HepG2 (cell line): Measurements from ENCODE around the gene RCC1. TPM values are rescaled to one million over a fixed set of nuclear protein-coding genes. Genes with fewer than 3 reads are reported as not detected.
A peak's percentile ranks its signal among the peaks of the same experiment; 100 is the strongest.

Source experiments
- ATAC-seq: fragments of 200-7000 bp; cut with Tn5 transposase; 3 replicates; pipeline ENCODE4 v1.9.1; 2020; ENCODE audit warnings: mild to moderate bottlenecking, moderate library complexity
- BruUV-seq: library from RNA; stranded (reverse); fragments of 400-500 nt; replicated peaks from 2 replicates; lab custom pipeline; 2021; lab: Mats Ljungman, UMichigan
- CTCF ChIA-PET: fragments of 300-600 bp; formaldehyde crosslinking; extraction: SDS; loops from one replicate; lab custom pipeline; 2021; ENCODE audit warnings: low total read pairs, inconsistent platforms, low intra/inter-chr PET ratio; lab: Yijun Ruan, JAX
- POLR2A ChIA-PET: fragments of 350-600 bp; sonication (Branson Sonifier 250); formaldehyde crosslinking; loops from one replicate; lab custom pipeline; 2020; ENCODE audit warnings: antibody characterized with exemption, inconsistent platforms; lab: Yijun Ruan, JAX
- DNase-seq: peaks from one replicate; pipeline ENCODE4 v3.0.0-alpha.2; 2015; ENCODE audit warnings: low spot score
- FAIRE-seq: peaks from 3 replicates; lab custom pipeline; 2011; peaks lifted over from hg19 to GRCh38; lab: Jason Lieb, UNC
- H2AFZ ChIP-seq: one replicate; pipeline ENCODE4 v1.6.1; 2011; ENCODE audit warnings: low read length, inconsistent platforms
- H3K27ac ChIP-seq: fragments of 300-600 bp; 3 replicates; pipeline ENCODE4 v1.8.0; 2011; ENCODE audit warnings: mixed run types, mild to moderate bottlenecking, mixed read lengths, low read length, inconsistent platforms; ENCODE audit not compliant: insufficient read depth; ENCODE audit errors: extremely low read length
- H3K27me3 ChIP-seq, 2 experiments: fragments of 200-600 bp in 1 of 2; 2 replicates in 1 of 2; 3 replicates in 1 of 2; pipeline versions ENCODE4 v1.6.0 to v1.8.0; 2011; ENCODE audit warnings: low read length in 2 of 2, mild to moderate bottlenecking in 2 of 2, moderate library complexity in 2 of 2, inconsistent platforms in 1 of 2; ENCODE audit not compliant: insufficient read depth in 2 of 2, control insufficient read depth in 1 of 2
- H3K36me3 ChIP-seq, 2 experiments: fragments of 200-600 bp in 1 of 2; replicated peaks in 1 of 2; 2 replicates in 1 of 2; 3 replicates in 1 of 2; pipeline versions ENCODE4 v1.5.1 to v1.8.0; 2011; ENCODE audit warnings: low read length in 2 of 2, inconsistent platforms in 1 of 2; ENCODE audit not compliant: insufficient read depth in 2 of 2, control insufficient read depth in 1 of 2
- H3K4me1 ChIP-seq: 2 replicates; pipeline ENCODE4 v1.5.1; 2012; ENCODE audit warnings: low read length, inconsistent platforms; ENCODE audit not compliant: insufficient read depth
- H3K4me2 ChIP-seq: 2 replicates; pipeline ENCODE4 v1.6.0; 2011; ENCODE audit warnings: low read depth, low read length, inconsistent platforms
- H3K4me3 ChIP-seq, 3 experiments: fragments of 200-600 bp in 1 of 3; sonication (generic), shearing (Covaris generic) in 1 of 3; replicated peaks in 1 of 3; 2 replicates each; pipeline ENCODE4 v1.5.1; 2011 to 2016; ENCODE audit warnings: low read length in 3 of 3, inconsistent platforms in 2 of 3, low read depth in 2 of 3, mild to moderate bottlenecking in 2 of 3, control low read depth in 1 of 3, mixed read lengths in 1 of 3; ENCODE audit not compliant: insufficient read depth in 1 of 3
- H3K79me2 ChIP-seq: one replicate; pipeline ENCODE4 v1.6.1; 2011; ENCODE audit warnings: low read length, inconsistent platforms; ENCODE audit not compliant: insufficient read depth
- H3K9ac ChIP-seq: 2 replicates; pipeline ENCODE4 v1.6.0; 2011; ENCODE audit warnings: mild to moderate bottlenecking, low read depth, low read length, inconsistent platforms; ENCODE audit not compliant: insufficient read depth
- H3K9me3 ChIP-seq: 2 replicates; pipeline ENCODE4 v1.5.1; 2012; ENCODE audit warnings: mild to moderate bottlenecking, low read length
- H4K20me1 ChIP-seq: 2 replicates; pipeline ENCODE4 v1.6.0; 2011; ENCODE audit warnings: inconsistent platforms, mild to moderate bottlenecking, low read length, moderate library complexity; ENCODE audit not compliant: insufficient read depth
- CREB1 ChIP-seq, 2 experiments: fragments of 450-650 bp in 1 of 2; IDR thresholded peaks; 2 replicates each; pipeline ENCODE4 v1.6.1; 2016 to 2017; ENCODE audit warnings: control low read depth in 1 of 2, mild to moderate bottlenecking in 1 of 2, missing compliant biosample characterization in 1 of 2, missing genetic modification characterization in 1 of 2
- EP300 ChIP-seq, 3 experiments: sonication (generic) in 1 of 3; formaldehyde crosslinking in 1 of 3; IDR thresholded peaks; 2 replicates each; pipeline versions ENCODE4 v1.5.1 to v1.6.1; 2011 to 2020; ENCODE audit warnings: low read depth in 2 of 3, low read length in 2 of 3, borderline replicate concordance in 1 of 3, improper control_type of control experiment in 1 of 3, mild to moderate bottlenecking in 1 of 3, missing genetic modification reagents in 1 of 3, moderate library complexity in 1 of 3
- ISL2 ChIP-seq: sonication (generic); formaldehyde crosslinking; IDR thresholded peaks from 2 replicates; pipeline ENCODE4 v1.5.0; 2020; ENCODE audit warnings: missing genetic modification reagents
- JUNB ChIP-seq: sonication (generic); formaldehyde crosslinking; IDR thresholded peaks from 2 replicates; pipeline ENCODE4 v1.8.0; 2022; ENCODE audit warnings: missing genetic modification reagents, mild to moderate bottlenecking, borderline replicate concordance
- MAFF ChIP-seq: IDR thresholded peaks from 2 replicates; pipeline ENCODE4 v1.6.1; 2011; ENCODE audit warnings: low read depth, low read length, improper control_type of control experiment
- SAP130 ChIP-seq: IDR thresholded peaks from 2 replicates; pipeline ENCODE4 v1.6.1; 2016; ENCODE audit warnings: low read depth
- SOX5 ChIP-seq: IDR thresholded peaks from 2 replicates; pipeline ENCODE4 v1.6.1; 2016; ENCODE audit warnings: borderline replicate concordance
- ZFP90 ChIP-seq: sonication (generic); formaldehyde crosslinking; IDR thresholded peaks from 2 replicates; pipeline ENCODE4 v1.8.0; 2022; ENCODE audit warnings: missing genetic modification reagents, mild to moderate bottlenecking, inconsistent platforms, borderline replicate concordance
- ZNF331 ChIP-seq: sonication (generic); formaldehyde crosslinking; IDR thresholded peaks from 2 replicates; pipeline ENCODE4 v1.4.0; 2020; ENCODE audit warnings: missing genetic modification reagents
- ZNF335 ChIP-seq: sonication (generic); formaldehyde crosslinking; IDR thresholded peaks from 2 replicates; pipeline ENCODE4 v1.4.0; 2020; ENCODE audit warnings: missing genetic modification reagents
- ZNF367 ChIP-seq: sonication (generic); formaldehyde crosslinking; IDR thresholded peaks from 2 replicates; pipeline ENCODE4 v1.4.0; 2020; ENCODE audit warnings: missing genetic modification reagents, borderline replicate concordance
- ZNF570 ChIP-seq: sonication (generic); formaldehyde crosslinking; IDR thresholded peaks from 2 replicates; pipeline ENCODE4 v1.4.0; 2020; ENCODE audit warnings: mild to moderate bottlenecking, missing genetic modification reagents, borderline replicate concordance
- ZNF792 ChIP-seq: IDR thresholded peaks from 2 replicates; pipeline ENCODE4 v1.6.1; 2016
- WGBS: methylation state at CpG from one replicate; pipeline ENCODE4 v1.1.6; 2017; ENCODE audit warnings: low lambda C conversion rate; 5-methylcytosine and 5-hydroxymethylcytosine counted together
- in situ Hi-C: cut with HindIII; loops from 2 replicates; pipeline ENCODE4 v1.10.0; 2017; ENCODE audit warnings: low pct_unique_long_range_greater_than_20kb; ENCODE audit not compliant: extremely low pct_ligation_motif_present
- intact Hi-C: fragments of 100-400 bp; cut with micrococcal nuclease; formaldehyde crosslinking; loops from one replicate; pipeline ENCODE4 v1.10.0; 2022; ENCODE audit not compliant: unreplicated experiment
- polyA plus RNA-seq, 8 experiments: library from polyadenylated mRNA; depleted of rRNA in 3 of 8; stranded (reverse) in 7 of 8; unstranded in 1 of 8; fragments of >200 nt; fragmentation: Illumina TruSeq in 4 of 8; extraction: Trizol in 4 of 8; gene quantifications; 2 replicates each; pipeline versions ENCODE4 v1.2.1 to v1.2.3, GENCODE V29; 2011 to 2016; ENCODE audit warnings: low read depth in 4 of 8, missing spikeins in 1 of 8, mixed read lengths in 1 of 8; ENCODE audit not compliant: insufficient read depth in 1 of 8
- total RNA-seq, 5 experiments: library from RNA; depleted of rRNA; stranded (reverse); fragments of >200 nt; fragmentation: Illumina TruSeq; extraction: Trizol; gene quantifications; 2 replicates each; pipeline ENCODE4 v1.2.3, GENCODE V29; 2016; ENCODE audit warnings: low read depth in 1 of 5
- TF ChIP-seq, protein P1 (sequence below): sonication (generic); formaldehyde crosslinking; IDR thresholded peaks from 2 replicates; pipeline ENCODE4 v1.8.1; 2023; ENCODE audit warnings: missing genetic modification reagents, mild to moderate bottlenecking, borderline replicate concordance
- TF ChIP-seq, protein P2 (sequence below): IDR thresholded peaks from 2 replicates; pipeline ENCODE4 v1.6.1; 2016; ENCODE audit warnings: control low read depth
- TF ChIP-seq, protein P3 (sequence below): sonication (generic); formaldehyde crosslinking; IDR thresholded peaks from 2 replicates; pipeline ENCODE4 v1.8.1; 2023; ENCODE audit warnings: mild to moderate bottlenecking, missing genetic modification reagents
- TF ChIP-seq, protein P4 (sequence below): sonication (generic); formaldehyde crosslinking; IDR thresholded peaks from 2 replicates; pipeline ENCODE4 v1.5.0; 2020; ENCODE audit warnings: missing genetic modification reagents, mild to moderate bottlenecking, borderline replicate concordance

Gene RCC1
- total and polyA plus RNA-seq, 2 of the 13 experiments (the other 11 are each of a cell fraction or from before 2014, with no cell fraction given) = 47.2 to 80.8 TPM

DNA sequence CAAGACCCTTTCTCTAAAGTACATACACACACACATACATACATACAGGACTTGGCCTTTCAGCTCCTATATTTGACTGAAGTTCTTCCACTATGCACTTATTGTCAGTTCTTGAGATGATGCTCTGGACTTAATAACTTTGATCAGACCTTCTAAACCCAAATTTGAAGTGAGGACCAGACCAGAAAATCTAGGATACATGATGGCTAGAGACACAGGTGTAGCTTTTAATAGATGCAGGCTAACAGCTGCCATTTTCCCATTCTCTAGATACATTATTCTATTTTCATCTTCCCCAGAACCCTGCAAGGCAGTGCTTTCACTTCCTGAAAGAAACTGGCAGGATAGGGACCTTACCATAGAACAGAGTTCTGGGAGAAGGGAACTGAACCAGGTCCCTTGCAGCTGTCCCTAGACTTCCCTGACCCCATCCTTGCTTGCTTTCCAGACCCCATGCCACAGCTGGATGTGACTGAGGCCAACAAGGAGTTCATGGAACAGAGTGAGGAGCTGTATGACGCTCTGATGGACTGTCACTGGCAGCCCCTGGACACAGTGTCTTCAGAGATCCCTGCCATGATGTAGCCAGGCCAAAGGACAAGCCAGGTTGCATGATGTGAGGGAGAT, 71.3 kb downstream of the RCC1 start (continued):
- TF ChIP-seq EP300 (IDR thresholded peaks at IDR 0.05; ENCODE audit: low read depth in 2 of 2, low read length in 2 of 2) (no peak), EP300 (CRISPR knock-in tag; IDR thresholded peaks at IDR 0.05; ENCODE audit: borderline replicate concordance) (no peak), SAP130 (CRISPR knock-in tag) (no peak), ZFP90 (no peak), ZNF570 (CRISPR knock-in tag) (no peak)
- TF ChIP-seq, protein P1, sequence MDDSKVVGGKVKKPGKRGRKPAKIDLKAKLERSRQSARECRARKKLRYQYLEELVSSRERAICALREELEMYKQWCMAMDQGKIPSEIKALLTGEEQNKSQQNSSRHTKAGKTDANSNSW (CRISPR knock-in tag) = no peak
- TF ChIP-seq, all 625 proteins: peak for 13

DNA sequence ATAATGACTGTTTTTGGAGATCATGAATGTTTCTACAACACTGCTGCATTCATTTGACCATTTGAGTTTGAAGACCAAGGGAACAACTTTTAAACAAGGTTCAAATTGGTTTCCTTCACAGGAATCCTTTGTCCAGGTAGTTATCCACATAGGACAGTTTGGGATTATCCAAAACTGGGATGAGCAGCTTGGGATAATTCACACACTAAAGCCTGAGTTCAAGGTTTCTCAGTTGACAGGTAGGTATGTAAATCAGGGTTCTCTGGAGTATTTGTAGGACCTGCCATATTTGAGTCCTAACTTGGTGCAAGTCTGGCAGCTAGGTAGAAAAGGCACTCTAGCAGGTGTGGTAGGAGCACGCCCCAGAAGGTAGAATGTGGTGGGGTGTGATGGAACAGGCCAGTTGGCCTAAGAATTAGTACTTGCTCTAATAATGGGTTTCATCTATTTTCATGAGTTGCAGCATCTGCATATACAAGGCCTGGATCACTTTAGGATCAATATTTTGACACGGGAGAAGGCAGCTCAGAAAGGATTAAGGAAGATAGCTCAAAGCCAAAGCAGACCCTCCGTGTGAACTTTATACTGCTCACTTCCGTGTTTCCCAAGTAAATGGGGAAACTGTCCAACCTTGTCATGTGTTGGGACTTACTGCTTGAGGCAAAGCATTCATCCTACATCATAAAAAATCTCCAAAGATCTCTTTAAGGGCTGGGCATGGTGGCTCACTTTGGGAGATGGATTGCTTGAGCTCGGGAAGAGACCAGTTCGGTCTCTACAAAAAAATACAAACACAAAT, 72.1 kb downstream of the RCC1 start:
- no peak overlapping the region for H3K4me3 ChIP-seq
- H3K27me3 ChIP-seq = peaks cover 0 to 3% of the 10 kb centered on the region in 2 experiments; a peak in 1 of 5 replicates
- H3K9me3 ChIP-seq = no peaks in the 10 kb centered on the region
- in situ Hi-C loops = loop anchor here (25.0 kb wide), 1 partner anchor 341 kb away; the partner anchor contains the start of genes ATP5IF1 and DNAJC8
- no peak overlapping the region for H2AFZ ChIP-seq
- CTCF ChIA-PET = no interaction called here
- no peak overlapping the region for H3K9ac ChIP-seq
- intact Hi-C loops = no loop called here
- no peak overlapping the region for H3K4me2 ChIP-seq
- no peak overlapping the region for H3K27ac ChIP-seq
- no TSS peak for BruUV-seq
- peaks cover 13 to 39% of the 10 kb centered on the region in 2 experiments for H3K36me3 ChIP-seq
- no peak for FAIRE-seq
- peaks cover 45% of the 10 kb centered on the region for H4K20me1 ChIP-seq
- DNase-seq = no peak
- H3K4me1 ChIP-seq = peaks cover 26% of the 10 kb centered on the region
- ATAC-seq = no peak
- POLR2A ChIA-PET = interaction anchor here (0.8 to 6.6 kb wide), 8 partner anchors 9 to 70 kb away, joined by 4 to 139 read pairs (median 6); partner anchors contain the start of genes RAB42, RCC1, RNU11 and TRNAU1AP
- 82% methylated on average over 6 of the region's 6 CpGs for WGBS
- H3K79me2 ChIP-seq = peaks cover 28% of the 10 kb centered on the region
- TF ChIP-seq ZNF335 (CRISPR knock-in tag) = peak; percentile 33; the same call in 1 of the 2 replicates
- TF ChIP-seq ZNF792 (CRISPR knock-in tag) = no peak
- TF ChIP-seq ZNF331 = 0 out of 2 replicates have a peak, but pooled peaks have one; percentile 9
- TF ChIP-seq ZNF367 = no peak
- no peak for TF ChIP-seq SOX5 (CRISPR knock-in tag)
- TF ChIP-seq, protein P2, sequence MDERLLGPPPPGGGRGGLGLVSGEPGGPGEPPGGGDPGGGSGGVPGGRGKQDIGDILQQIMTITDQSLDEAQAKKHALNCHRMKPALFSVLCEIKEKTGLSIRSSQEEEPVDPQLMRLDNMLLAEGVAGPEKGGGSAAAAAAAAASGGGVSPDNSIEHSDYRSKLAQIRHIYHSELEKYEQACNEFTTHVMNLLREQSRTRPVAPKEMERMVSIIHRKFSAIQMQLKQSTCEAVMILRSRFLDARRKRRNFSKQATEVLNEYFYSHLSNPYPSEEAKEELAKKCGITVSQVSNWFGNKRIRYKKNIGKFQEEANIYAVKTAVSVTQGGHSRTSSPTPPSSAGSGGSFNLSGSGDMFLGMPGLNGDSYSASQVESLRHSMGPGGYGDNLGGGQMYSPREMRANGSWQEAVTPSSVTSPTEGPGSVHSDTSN (CRISPR knock-in tag) = no peak
- no peak for TF ChIP-seq CREB1 (IDR thresholded peaks at IDR 0.05)
- peak; percentile 55; the same call in 1 of the 2 replicates for TF ChIP-seq CREB1 (CRISPR knock-in tag; IDR thresholded peaks at IDR 0.05)
- no peak for TF ChIP-seq MAFF
- TF ChIP-seq ISL2 (CRISPR knock-in tag) = no peak
- TF ChIP-seq, protein P3, sequence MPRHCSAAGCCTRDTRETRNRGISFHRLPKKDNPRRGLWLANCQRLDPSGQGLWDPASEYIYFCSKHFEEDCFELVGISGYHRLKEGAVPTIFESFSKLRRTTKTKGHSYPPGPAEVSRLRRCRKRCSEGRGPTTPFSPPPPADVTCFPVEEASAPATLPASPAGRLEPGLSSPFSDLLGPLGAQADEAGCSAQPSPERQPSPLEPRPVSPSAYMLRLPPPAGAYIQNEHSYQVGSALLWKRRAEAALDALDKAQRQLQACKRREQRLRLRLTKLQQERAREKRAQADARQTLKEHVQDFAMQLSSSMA (CRISPR knock-in tag) = no peak
- TF ChIP-seq, protein P4, sequence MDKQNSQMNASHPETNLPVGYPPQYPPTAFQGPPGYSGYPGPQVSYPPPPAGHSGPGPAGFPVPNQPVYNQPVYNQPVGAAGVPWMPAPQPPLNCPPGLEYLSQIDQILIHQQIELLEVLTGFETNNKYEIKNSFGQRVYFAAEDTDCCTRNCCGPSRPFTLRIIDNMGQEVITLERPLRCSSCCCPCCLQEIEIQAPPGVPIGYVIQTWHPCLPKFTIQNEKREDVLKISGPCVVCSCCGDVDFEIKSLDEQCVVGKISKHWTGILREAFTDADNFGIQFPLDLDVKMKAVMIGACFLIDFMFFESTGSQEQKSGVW = no peak
- TF ChIP-seq JUNB = peak; percentile 43; the same call in 1 of the 2 replicates
